DND-41 (cell line): ENCODE data around the gene PITPNM2.
"Not testable (repeated sequence)": the region's sequence is repeated elsewhere in the genome, so short reads cannot be mapped to it uniquely, and the experiment has no call there.

Experiments used
- ATAC-seq: fragments of 200-7000 bp; cut with Tn5 transposase; 3 replicates; pipeline ENCODE4 v1.9.1; 2021; ENCODE audit warnings: low read depth; ENCODE audit not compliant: insufficient read depth
- DNase-seq: peaks from one replicate; pipeline ENCODE4 v3.0.0-alpha.2; 2020
- H2AFZ ChIP-seq: 2 replicates; pipeline ENCODE4 v1.6.0; 2012; ENCODE audit warnings: low read depth, low read length
- H3K27ac ChIP-seq: 2 replicates; pipeline ENCODE4 v1.5.1; 2012; ENCODE audit warnings: low read length, inconsistent platforms
- H3K27me3 ChIP-seq: fragments of 200-600 bp; sonication (generic); 2 replicates; pipeline ENCODE4 v1.6.0; 2012; ENCODE audit warnings: low read length, mild to moderate bottlenecking, inconsistent platforms; ENCODE audit not compliant: insufficient read depth, poor library complexity
- H3K36me3 ChIP-seq: 2 replicates; pipeline ENCODE4 v1.5.1; 2012; ENCODE audit warnings: low read length, inconsistent platforms; ENCODE audit not compliant: insufficient read depth
- H3K4me1 ChIP-seq: 2 replicates; pipeline ENCODE4 v1.5.1; 2012; ENCODE audit warnings: mild to moderate bottlenecking, low read length; ENCODE audit not compliant: insufficient read depth
- H3K4me2 ChIP-seq: 2 replicates; pipeline ENCODE4 v1.6.0; 2012; ENCODE audit warnings: mild to moderate bottlenecking, moderate library complexity, low read length, inconsistent platforms; ENCODE audit not compliant: insufficient read depth
- H3K4me3 ChIP-seq, 2 experiments: fragments of 200-600 bp in 1 of 2; shearing (Covaris generic) in 1 of 2; 2 replicates each; pipeline ENCODE4 v1.5.1; 2012 to 2016; ENCODE audit warnings: inconsistent platforms in 2 of 2, low read length in 2 of 2, mild to moderate bottlenecking in 2 of 2, low read depth in 1 of 2, moderate library complexity in 1 of 2
- H3K79me2 ChIP-seq: 2 replicates; pipeline ENCODE4 v1.6.0; 2012; ENCODE audit warnings: low read length, inconsistent platforms; ENCODE audit not compliant: insufficient read depth
- H3K9ac ChIP-seq: 2 replicates; pipeline ENCODE4 v1.6.0; 2012; ENCODE audit warnings: low read depth, mild to moderate bottlenecking, inconsistent platforms, low read length, moderate library complexity
- H3K9me3 ChIP-seq: 2 replicates; pipeline ENCODE4 v1.5.1; 2012; ENCODE audit warnings: low read length, moderate library complexity, mild to moderate bottlenecking, inconsistent platforms; ENCODE audit not compliant: insufficient read depth, severe bottlenecking
- H4K20me1 ChIP-seq: 2 replicates; pipeline ENCODE4 v1.6.0; 2012; ENCODE audit warnings: low read length; ENCODE audit not compliant: insufficient read depth
- CTCF ChIP-seq: IDR thresholded peaks from 2 replicates; pipeline ENCODE4 v1.5.1; 2012; ENCODE audit warnings: borderline replicate concordance, low read length, moderate library complexity, mild to moderate bottlenecking; ENCODE audit not compliant: poor library complexity, severe bottlenecking; ENCODE audit errors: extremely low read depth
- EZH2 ChIP-seq: IDR thresholded peaks from 3 replicates; pipeline ENCODE4 v1.6.1; 2012; ENCODE audit warnings: borderline replicate concordance, low read depth, mild to moderate bottlenecking, moderate library complexity, low read length, inconsistent platforms; ENCODE audit not compliant: severe bottlenecking

PITPNM2 gene

DNA sequence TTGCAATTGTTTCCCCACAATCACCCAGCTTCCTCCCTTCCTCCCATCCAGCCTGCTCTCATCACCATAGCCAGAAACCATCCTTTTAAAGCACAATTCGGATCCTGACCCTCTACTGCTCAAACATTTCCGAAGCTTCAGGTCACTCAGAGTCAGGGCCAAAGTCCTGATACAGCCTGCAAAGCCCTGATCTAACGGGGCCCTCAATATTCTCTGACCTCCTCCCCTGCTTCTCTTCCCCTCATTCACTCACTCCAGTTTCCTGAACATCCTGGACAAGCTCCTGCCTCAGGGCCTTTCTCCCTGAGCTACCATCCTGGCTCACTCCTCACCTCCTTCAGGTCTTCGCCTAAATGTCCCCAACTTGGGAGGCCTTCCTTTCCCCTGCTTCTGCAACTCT, 46.1 kb downstream of the PITPNM2 start:
- H3K4me3 ChIP-seq: no peak overlapping the region
- DNase-seq (no peak), ATAC-seq (no peak)
- no peak overlapping the region for H2AFZ ChIP-seq
- H3K79me2 ChIP-seq: no peaks in the 10 kb centered on the region
- no peaks in the 10 kb centered on the region for H3K36me3 ChIP-seq
- no peaks in the 10 kb centered on the region for H3K27me3 ChIP-seq
- H3K4me1 ChIP-seq: no peaks in the 10 kb centered on the region
- H3K27ac ChIP-seq: no peak overlapping the region
- no peaks in the 10 kb centered on the region for H3K9me3 ChIP-seq
- TF ChIP-seq CTCF (no peak), EZH2 (no peak)
- no peak overlapping the region for H3K9ac ChIP-seq
- no peak overlapping the region for H3K4me2 ChIP-seq
- H4K20me1 ChIP-seq: no peaks in the 10 kb centered on the region

DNA sequence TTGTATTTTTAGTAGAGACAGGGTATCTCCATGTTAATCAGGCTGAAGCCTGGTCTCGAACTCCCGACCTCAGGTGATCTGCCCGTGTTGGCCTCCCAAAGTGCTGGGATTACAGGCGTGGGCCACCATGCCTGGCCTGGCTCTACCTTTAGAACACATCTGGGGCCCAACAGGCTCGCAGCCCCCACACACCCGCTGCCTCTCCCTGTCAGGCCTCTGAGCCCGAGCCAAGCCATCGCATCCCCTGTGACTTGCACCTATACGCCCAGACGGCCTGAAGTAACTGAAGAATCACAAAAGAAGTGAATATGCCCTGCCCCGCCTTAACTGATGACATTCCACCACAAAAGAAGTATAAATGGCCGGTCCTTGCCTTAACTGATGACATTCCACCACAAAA, 46.8 kb downstream of the PITPNM2 start:
- not testable (repeated sequence) for H3K4me1 ChIP-seq, H3K4me3 ChIP-seq, H3K9me3 ChIP-seq, ATAC-seq, H3K79me2 ChIP-seq, H3K9ac ChIP-seq, H4K20me1 ChIP-seq, H3K4me2 ChIP-seq, DNase-seq, H2AFZ ChIP-seq, H3K27me3 ChIP-seq, H3K27ac ChIP-seq, H3K36me3 ChIP-seq

DNA sequence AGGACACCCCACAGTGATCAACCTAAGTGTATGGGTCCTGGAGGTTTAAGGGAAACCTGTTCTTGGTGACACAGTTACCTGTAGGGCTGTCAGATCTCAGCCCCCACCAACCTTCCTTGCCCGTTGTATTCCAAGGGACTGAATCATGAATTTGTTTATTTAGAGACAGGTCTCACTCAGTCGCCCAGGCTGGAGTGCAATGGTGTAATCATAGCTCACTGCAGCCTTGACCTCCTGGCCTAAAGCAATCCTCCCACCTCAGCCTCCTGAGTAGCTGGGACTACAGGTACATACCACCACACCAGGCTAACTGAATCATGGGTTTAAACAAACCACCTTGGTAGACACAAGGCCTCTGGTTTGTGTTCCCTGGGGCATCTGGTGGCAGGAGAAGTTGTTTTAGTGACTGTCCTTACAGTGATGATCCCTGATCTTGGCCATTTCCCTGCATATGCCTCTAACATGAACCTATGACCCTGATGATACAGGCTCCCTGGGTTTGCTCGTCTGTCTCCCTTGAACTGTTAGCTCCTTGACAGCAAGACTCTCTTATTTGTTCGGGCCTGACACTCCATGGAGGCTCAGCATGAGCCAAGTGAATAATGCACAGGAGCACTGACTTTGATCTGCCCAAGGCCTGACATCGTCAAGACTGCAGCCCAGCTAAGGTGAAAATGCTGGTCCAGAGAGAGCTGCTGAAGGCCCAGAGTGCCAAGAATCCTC, 47.9 kb downstream of the PITPNM2 start:
- Histone ChIP-seq H2AFZ (no peak overlapping the region), H3K36me3 (no peaks in the 10 kb centered on the region), H3K4me1 (no peaks in the 10 kb centered on the region), H3K27ac (no peak overlapping the region), H3K4me3 (no peak overlapping the region), H3K27me3 (no peaks in the 10 kb centered on the region), H3K79me2 (no peaks in the 10 kb centered on the region), H3K9ac (no peak overlapping the region), H3K4me2 (no peak overlapping the region), H4K20me1 (no peaks in the 10 kb centered on the region), H3K9me3 (no peaks in the 10 kb centered on the region)
- ATAC-seq (no peak), DNase-seq (no peak)
- no peak for TF ChIP-seq EZH2
- TF ChIP-seq CTCF: no peak

- ATAC-seq (no peak), DNase-seq (no peak)
- no peaks in the 10 kb centered on the region for H3K9me3 ChIP-seq
- H4K20me1 ChIP-seq: no peaks in the 10 kb centered on the region
- no peak overlapping the region for H3K9ac ChIP-seq
- no peaks in the 10 kb centered on the region for H3K36me3 ChIP-seq
- no peak overlapping the region for H3K4me3 ChIP-seq
- no peak overlapping the region for H2AFZ ChIP-seq
- no peak overlapping the region for H3K4me2 ChIP-seq
- H3K27me3 ChIP-seq: no peaks in the 10 kb centered on the region
- no peak for TF ChIP-seq CTCF
- TF ChIP-seq EZH2: no peak
- H3K4me1 ChIP-seq: no peaks in the 10 kb centered on the region
- H3K79me2 ChIP-seq: no peaks in the 10 kb centered on the region
- H3K27ac ChIP-seq: no peak overlapping the region
These were observed 48.5 kb downstream of the PITPNM2 start for GRCh38 chr12:123102366-123102765.
